OCI-M2 (cell line): ENCODE results near the gene TP53BP2.
"Not testable (repeated sequence)": the region's sequence is repeated elsewhere in the genome, so short reads cannot be mapped to it uniquely, and the experiment has no call there.

Experiments
- DNase-seq: peaks from one replicate; lab custom pipeline; 2025; ENCODE audit not compliant: unreplicated experiment; lab: John Stamatoyannopoulos, UW

The TP53BP2 gene

GRCh38 chr1:223832637-223832943, 13.2 kb downstream of the TP53BP2 start:
- no peak for DNase-seq

GRCh38 chr1:223831755-223832636, 13.8 kb downstream of the TP53BP2 start:
- DNase-seq, result no peak

GRCh38 chr1:223829678-223830077, 16.1 kb downstream of the TP53BP2 start:
- DNase-seq, result no peak

GRCh38 chr1:223828162-223828848, 17.4 kb downstream of the TP53BP2 start:
- no peak for DNase-seq

- no peak for DNase-seq
Observed at GRCh38 chr1:223827193-223827663, 18.5 kb downstream of the TP53BP2 start.

- DNase-seq, result no peak
Observed at GRCh38 chr1:223825767-223826748, 19.7 kb downstream of the TP53BP2 start.

- no peak for DNase-seq
Observed at GRCh38 chr1:223824712-223825111, 21.0 kb downstream of the TP53BP2 start.

- DNase-seq, result no peak
Observed at GRCh38 chr1:223824287-223824686, 21.5 kb downstream of the TP53BP2 start.

GRCh38 chr1:223820971-223821370, 24.8 kb downstream of the TP53BP2 start:
- DNase-seq, result no peak

- DNase-seq, result no peak
Observed at GRCh38 chr1:223820515-223820858, 25.3 kb downstream of the TP53BP2 start.

GRCh38 chr1:223819730-223820514, 25.8 kb downstream of the TP53BP2 start:
- no peak for DNase-seq

- DNase-seq, result not testable (repeated sequence)
Observed at GRCh38 chr1:223817265-223817664, 28.5 kb downstream of the TP53BP2 start.

GRCh38 chr1:223815865-223816264, 29.9 kb downstream of the TP53BP2 start:
- no peak for DNase-seq

- DNase-seq, result no peak
Observed at GRCh38 chr1:223815020-223815853, 30.5 kb downstream of the TP53BP2 start.

- DNase-seq, result no peak
Observed at GRCh38 chr1:223813645-223814044, 32.1 kb downstream of the TP53BP2 start.

- no peak for DNase-seq
Observed at GRCh38 chr1:223811634-223812101, 34.1 kb downstream of the TP53BP2 start.

GRCh38 chr1:223810586-223810985, 35.2 kb downstream of the TP53BP2 start:
- no peak for DNase-seq

- DNase-seq, result not testable (repeated sequence)
Observed at GRCh38 chr1:223809905-223810304, 35.8 kb downstream of the TP53BP2 start.

GRCh38 chr1:223803211-223803610, 42.5 kb downstream of the TP53BP2 start:
- DNase-seq, result no peak
